ENCODE data around the gene MTFR1L.

- TF ChIP-seq CTCF (IDR thresholded peaks at IDR 0.05; ENCODE audit: poor library complexity, severe bottlenecking), result no peak
- no peak for TF ChIP-seq POLR2AphosphoS5 (IDR thresholded peaks at IDR 0.05)
- no peak for TF ChIP-seq SMC3 (conservative IDR thresholded peaks at IDR 0.05; ENCODE audit: poor library complexity)
Measured at GRCh38 chr1:25799352-25799934, 20.3 kb upstream of the MTFR1L start.

Data from neural cell (in vitro differentiated cells).